ENCODE data around the gene RILP.

RILP gene

DNA sequence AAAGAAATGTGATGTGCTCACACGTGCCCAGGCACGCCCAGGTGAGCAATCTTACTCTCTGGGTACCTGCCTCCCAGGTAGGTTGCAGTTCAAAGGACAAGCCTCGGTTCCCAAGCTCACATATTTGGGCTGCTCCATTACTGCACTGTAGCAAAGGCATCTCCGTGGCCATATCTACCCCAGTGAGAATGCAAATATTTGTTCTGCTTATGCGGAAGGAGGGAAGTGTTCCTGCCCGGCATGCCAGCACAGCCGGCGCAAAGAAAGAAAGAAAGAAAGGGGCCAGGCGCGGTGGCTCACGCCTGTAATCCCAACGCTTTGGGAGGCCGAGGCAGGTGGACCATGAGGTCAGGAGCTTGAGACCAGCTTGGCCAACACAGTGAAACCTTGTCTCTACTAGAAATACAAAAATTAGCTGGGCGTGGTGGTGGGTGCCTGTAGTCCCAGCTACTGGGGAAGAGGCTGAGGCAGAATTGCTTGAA is 51.8 kb downstream of the RILP start:
- peak; percentile 31 for DNase-seq

All from NCI-H146 (cell line).